HG03196 (cell line): ENCODE data around the gene MZT2B.
"Not testable (repeated sequence)": the region's sequence is repeated elsewhere in the genome, so short reads cannot be mapped to it uniquely, and the experiment has no call there.

Source experiments
- ATAC-seq: cut with Tn5 transposase; IDR thresholded peaks from one replicate; pipeline ENCODE4 v1.9.1; 2021; ENCODE audit not compliant: unreplicated experiment

Gene MZT2B

DNA sequence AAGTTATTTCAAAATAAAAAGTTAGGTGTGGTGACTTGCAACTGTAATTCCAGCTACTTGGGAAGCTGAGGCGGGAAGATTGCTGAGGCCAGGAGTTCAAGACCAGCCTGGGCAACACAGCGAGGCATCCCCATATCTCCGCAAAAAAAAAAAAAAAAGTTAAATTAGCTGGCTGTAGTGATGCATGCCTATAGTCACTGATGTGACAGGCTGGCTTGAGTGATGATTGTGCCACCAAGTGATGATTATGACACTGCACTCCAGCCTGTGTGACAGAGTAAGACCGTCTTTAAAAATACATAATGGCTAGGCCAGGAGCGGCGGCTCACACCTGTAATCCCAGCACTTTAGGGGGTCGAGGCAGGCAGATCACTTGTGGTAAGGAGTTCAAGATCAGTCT, 12.2 kb upstream of the MZT2B start:
- ATAC-seq, result no peak

- ATAC-seq, result not testable (repeated sequence)
Observed at GRCh38 chr2:130174866-130175265, 7.2 kb upstream of the MZT2B start.

- not testable (repeated sequence) for ATAC-seq
Observed at GRCh38 chr2:130180404-130181324, 1.4 kb upstream of the MZT2B start.

- peak; percentile 58 for ATAC-seq
Observed at GRCh38 chr2:130181325-130181879, 660 bp upstream of the MZT2B start, which contains the start of gene SMPD4. TSS of gene SMPD4 (minus strand) at chr2:130181602. CDS start at chr2:130176592, 5,010 bp downstream.

DNA sequence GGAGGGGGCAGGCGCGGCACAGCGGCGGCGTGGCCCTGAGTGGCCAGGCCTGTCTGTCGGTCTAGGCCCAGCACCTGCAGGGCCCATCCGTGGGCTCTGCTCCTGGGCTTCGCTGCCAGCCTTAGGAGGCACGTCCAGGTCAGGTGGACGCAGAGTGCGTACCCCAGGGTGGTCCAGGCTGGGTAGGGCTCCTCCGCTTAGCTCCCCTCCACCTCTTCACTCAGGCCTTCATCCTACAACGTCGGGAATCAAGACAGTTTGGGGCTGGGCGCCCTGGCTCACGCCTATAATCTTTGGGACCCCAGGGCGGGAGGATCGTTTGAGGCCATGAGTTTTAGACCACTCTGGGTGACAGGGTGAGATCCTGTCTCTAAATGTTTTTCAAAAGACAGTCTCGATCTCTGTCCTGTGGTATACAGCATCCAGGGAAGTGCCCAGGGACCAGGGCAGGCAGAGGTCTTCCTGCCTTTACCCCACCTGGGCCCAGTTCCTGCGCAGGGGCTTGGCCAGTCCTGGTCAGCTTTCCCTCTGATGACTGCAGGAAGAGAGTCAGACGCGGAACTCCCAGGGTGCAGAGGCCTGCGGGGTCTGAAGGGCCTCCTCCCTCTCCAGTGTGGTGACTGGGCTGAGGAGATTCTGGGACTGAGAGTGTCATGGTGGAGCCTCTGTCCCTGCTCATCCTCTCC, 907 bp downstream of the MZT2B start:
- ATAC-seq, result not testable (repeated sequence)

- no peak for ATAC-seq
Observed at GRCh38 chr2:130183512-130184373, 1.7 kb downstream of the MZT2B start.

DNA sequence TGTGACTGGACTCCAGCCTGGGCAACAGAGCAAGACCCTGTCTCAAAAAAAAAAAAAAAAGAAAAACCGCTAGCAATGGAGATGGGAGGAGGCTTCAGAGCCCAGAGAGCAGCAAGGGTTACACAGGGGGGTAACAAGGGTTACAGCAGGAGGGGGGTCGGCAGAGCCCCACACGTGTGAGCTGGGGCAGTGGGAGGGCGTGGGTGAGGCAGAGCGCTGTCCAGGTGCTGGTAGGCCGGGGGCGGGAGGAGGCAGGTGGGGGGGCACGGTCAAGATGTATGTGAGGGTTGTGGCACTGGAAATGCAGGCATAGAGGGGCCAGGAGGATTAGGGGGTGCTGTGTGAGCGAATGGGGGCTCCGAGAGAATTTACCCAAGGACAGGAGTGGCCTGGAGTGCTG, 3.4 kb downstream of the MZT2B start:
- ATAC-seq, result no peak

GRCh38 chr2:130185896-130186295, 3.8 kb downstream of the MZT2B start:
- no peak for ATAC-seq

GRCh38 chr2:130186391-130186790, 4.3 kb downstream of the MZT2B start:
- no peak for ATAC-seq

- no peak for ATAC-seq
Observed at GRCh38 chr2:130187268-130187667, 5.2 kb downstream of the MZT2B start.

- not testable (repeated sequence) for ATAC-seq
Observed at GRCh38 chr2:130187859-130188792, 6.1 kb downstream of the MZT2B start.

- not testable (repeated sequence) for ATAC-seq
Observed at GRCh38 chr2:130188958-130189357, 6.9 kb downstream of the MZT2B start.

- ATAC-seq, result no peak
Observed at GRCh38 chr2:130190237-130190636, 8.2 kb downstream of the MZT2B start.

- not testable (repeated sequence) for ATAC-seq
Observed at GRCh38 chr2:130191319-130191718, 9.3 kb downstream of the MZT2B start.

GRCh38 chr2:130192451-130192850, 10.4 kb downstream of the MZT2B start:
- ATAC-seq, result not testable (repeated sequence)

GRCh38 chr2:130193824-130194223, 11.8 kb downstream of the MZT2B start:
- ATAC-seq, result not testable (repeated sequence)

DNA sequence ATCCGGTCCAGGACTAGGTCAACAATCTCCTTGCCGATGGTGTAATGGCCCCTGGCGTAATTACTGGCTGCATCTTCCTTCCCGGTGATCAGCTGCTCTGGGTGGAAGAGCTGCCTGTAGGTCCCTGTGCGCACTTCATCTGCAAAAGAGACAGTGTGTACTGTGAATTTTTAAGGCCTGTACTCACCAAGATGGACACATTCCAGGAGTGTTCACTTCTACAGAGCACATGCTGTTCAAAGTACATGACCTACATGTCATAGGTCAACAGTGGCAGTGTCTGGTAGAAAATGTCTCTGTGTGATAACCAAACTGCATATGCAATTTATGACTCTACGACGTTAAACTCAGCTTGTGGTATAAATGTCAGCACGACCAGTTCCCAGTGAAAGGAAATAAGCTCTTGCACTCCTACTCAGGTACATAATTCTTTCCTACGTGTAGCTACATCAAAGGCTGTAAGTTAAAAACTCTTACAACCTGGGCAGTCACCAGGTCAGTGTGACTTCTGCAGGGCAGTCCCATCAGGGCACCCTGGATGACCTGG, 13.1 kb downstream of the MZT2B start:
- ATAC-seq, result not testable (repeated sequence)

DNA sequence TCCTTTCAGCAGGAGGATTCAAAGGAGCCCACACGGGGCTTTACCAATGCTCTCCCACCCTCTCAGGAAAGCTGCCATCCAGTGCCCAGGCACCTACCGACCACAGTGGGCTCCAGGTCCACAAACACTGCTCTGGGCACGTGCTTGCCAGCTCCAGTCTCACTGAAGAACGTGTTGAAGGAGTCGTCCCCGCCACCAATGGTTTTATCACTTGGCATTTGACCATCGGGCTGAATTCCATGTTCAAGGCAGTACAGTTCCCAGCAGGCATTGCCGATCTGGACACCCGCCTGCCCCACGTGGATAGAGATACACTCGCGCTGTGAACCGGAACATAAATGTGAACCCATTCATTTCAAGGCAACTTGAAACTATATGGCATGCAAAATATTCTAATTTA, 14.0 kb downstream of the MZT2B start:
- not testable (repeated sequence) for ATAC-seq

- ATAC-seq, result no peak
Observed at GRCh38 chr2:130198343-130198742, 16.3 kb downstream of the MZT2B start, which contains the start of gene TUBA3E. TSS of gene TUBA3E (minus strand) at chr2:130198439. CDS start at chr2:130198360, 79 bp downstream.
